Measurements from ENCODE around the gene ZNF407.

The ZNF407 gene

GRCh38 chr18:74898965-74899364 is 301.3 kb downstream of the ZNF407 start:
- no peak overlapping the region for H3K4me3 ChIP-seq (ENCODE audit: low read depth, low read length)
- peak; percentile 88 for DNase-seq (ENCODE audit: low read depth)
- in situ Hi-C loops (cut with HindIII; ENCODE audit: low sequenced_read_pairs): no loop called here
- TF ChIP-seq CTCF (IDR thresholded peaks at IDR 0.05; ENCODE audit: low read depth, low read length, missing control alignments): no peak

GRCh38 chr18:74899554-74899953 is 301.9 kb downstream of the ZNF407 start:
- no peak for TF ChIP-seq CTCF (IDR thresholded peaks at IDR 0.05; ENCODE audit: low read depth, low read length, missing control alignments)
- no peak for DNase-seq (ENCODE audit: low read depth)
- in situ Hi-C loops (cut with HindIII; ENCODE audit: low sequenced_read_pairs): no loop called here
- no peak overlapping the region for H3K4me3 ChIP-seq (ENCODE audit: low read depth, low read length)

- no peak for TF ChIP-seq CTCF (IDR thresholded peaks at IDR 0.05; ENCODE audit: low read depth, low read length, missing control alignments)
- no peak for DNase-seq (ENCODE audit: low read depth)
- in situ Hi-C loops (cut with HindIII; ENCODE audit: low sequenced_read_pairs): no loop called here
- no peak overlapping the region for H3K4me3 ChIP-seq (ENCODE audit: low read depth, low read length)
Observed at GRCh38 chr18:74901362-74902146, 303.9 kb downstream of the ZNF407 start.

- no peak for DNase-seq (ENCODE audit: low read depth)
- in situ Hi-C loops (cut with HindIII; ENCODE audit: low sequenced_read_pairs): no loop called here
- no peak overlapping the region for H3K4me3 ChIP-seq (ENCODE audit: low read depth, low read length)
- TF ChIP-seq CTCF (IDR thresholded peaks at IDR 0.05; ENCODE audit: low read depth, low read length, missing control alignments): no peak
Observed at GRCh38 chr18:74902147-74902455, 304.4 kb downstream of the ZNF407 start.

- in situ Hi-C loops (cut with HindIII; ENCODE audit: low sequenced_read_pairs): no loop called here
- no peak for TF ChIP-seq CTCF (IDR thresholded peaks at IDR 0.05; ENCODE audit: low read depth, low read length, missing control alignments)
- H3K4me3 ChIP-seq (ENCODE audit: low read depth, low read length): no peak overlapping the region
- DNase-seq (ENCODE audit: low read depth): no peak
Observed at GRCh38 chr18:74905247-74905646, 307.6 kb downstream of the ZNF407 start.

- no peak for TF ChIP-seq CTCF (IDR thresholded peaks at IDR 0.05; ENCODE audit: low read depth, low read length, missing control alignments)
- no peak for DNase-seq (ENCODE audit: low read depth)
- no peak overlapping the region for H3K4me3 ChIP-seq (ENCODE audit: low read depth, low read length)
- in situ Hi-C loops (cut with HindIII; ENCODE audit: low sequenced_read_pairs): no loop called here
Observed at GRCh38 chr18:74906184-74906583, 308.5 kb downstream of the ZNF407 start.
